Inflammatory macrophage (primary cell): ENCODE measurements around the gene SLC2A6.
A peak's percentile ranks its signal among the peaks of the same experiment; 100 is the strongest.

Experiments used
- DNase-seq, 2 donors: peaks; one replicate each; pipeline ENCODE4 v3.0.0-alpha.2; 2020 to 2022
- total RNA-seq, 18 experiments: gene quantifications; one replicate each; lab custom pipeline; 2026; ENCODE audit warnings: mixed read lengths in 6 of 18, inconsistent platforms in 2 of 18; lab: John Stamatoyannopoulos, UW

Gene SLC2A6, protein sequence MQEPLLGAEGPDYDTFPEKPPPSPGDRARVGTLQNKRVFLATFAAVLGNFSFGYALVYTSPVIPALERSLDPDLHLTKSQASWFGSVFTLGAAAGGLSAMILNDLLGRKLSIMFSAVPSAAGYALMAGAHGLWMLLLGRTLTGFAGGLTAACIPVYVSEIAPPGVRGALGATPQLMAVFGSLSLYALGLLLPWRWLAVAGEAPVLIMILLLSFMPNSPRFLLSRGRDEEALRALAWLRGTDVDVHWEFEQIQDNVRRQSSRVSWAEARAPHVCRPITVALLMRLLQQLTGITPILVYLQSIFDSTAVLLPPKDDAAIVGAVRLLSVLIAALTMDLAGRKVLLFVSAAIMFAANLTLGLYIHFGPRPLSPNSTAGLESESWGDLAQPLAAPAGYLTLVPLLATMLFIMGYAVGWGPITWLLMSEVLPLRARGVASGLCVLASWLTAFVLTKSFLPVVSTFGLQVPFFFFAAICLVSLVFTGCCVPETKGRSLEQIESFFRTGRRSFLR
- 16.7 to 623 (median 70.8) reads per million in 18 experiments for total RNA-seq

DNA sequence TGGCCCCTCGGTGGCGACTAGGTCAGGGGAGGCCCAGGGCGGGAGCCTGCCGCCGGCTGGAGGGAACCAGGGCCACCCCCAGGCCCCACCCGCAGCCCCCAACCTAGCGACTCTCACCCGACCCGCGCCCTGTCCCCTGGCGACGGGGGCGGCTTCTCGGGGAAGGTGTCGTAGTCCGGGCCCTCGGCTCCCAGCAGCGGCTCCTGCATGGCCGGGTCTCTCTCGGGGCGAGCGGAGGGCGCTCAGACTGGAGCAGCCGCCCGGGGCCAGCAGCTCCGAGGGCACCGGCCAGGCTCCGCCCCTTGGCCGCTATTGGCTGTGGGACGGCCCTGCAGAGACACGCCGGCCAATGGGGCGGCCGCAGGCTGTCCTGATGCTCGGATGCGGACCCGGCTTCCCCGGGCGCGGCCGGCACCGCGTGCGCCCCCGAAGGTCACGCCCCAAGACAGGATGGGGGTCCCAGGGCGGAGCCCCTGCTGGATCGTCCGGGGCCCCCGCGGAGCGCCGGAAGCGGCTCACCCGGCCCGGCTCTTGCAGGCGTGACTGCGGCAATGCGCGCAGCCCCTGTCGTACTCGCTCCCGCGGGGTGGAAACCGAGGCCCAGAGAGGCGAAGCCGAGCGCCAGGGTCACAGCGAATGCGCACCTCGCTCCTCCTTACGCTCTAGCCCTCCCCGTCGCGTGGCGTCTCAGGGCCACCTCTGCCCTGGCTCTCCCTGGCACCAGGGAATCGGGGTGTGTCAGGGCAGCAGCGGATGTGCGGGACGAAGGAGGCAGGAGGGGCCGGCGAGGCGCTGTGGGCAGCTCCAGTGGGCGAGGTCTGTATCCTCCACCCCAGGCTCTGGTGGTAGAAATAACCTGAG is at the start of gene SLC2A6:
Gene SLC2A6, minus strand, starts transcription at position 249 of the 861 bp plus-strand sequence. Its CDS starts 40 bp downstream, at position 209.
- DNase-seq = peak; percentile 71 to 85

DNA sequence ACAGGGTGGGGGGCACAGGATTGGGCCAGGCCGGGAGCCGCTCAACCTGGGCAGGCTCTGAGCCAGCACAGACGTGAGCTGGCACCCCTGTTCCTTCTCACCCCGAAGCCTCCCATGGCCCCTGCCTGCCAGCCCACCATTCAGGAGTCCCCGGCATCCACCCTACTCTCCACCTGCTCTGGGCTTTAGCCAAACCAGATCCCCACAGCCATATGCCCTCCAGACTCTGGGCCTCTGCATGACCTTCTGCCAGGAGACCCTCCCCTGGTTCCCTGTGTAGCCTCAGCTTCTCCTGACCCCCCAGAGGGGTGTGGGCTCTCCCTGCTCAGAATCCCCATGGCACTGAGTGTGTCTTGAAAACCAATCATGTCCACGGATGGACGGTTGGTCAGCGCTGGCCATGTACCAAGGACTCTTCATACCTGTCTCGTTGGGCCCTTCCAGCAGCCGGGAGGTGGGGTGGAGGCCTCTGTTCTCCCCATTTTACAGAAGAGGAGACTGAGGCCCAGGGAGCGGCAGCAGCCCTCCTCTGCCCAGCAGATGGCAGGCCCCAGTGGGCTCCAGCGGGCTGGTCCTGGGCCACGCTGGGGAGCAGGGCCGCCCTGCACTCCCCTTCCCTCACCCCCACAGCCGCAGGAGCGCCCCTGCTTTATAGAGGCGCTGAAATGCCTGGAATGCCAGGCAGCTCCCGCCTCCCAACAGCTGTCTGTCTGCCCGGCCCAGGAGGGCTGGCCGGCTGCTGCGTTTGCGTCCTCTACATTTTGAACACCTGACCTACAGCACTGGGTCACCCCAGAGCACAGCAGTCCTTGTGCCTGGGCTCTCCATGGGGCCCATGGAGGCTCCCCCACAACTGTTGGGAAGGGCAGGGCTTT is 49.3 kb upstream of the SLC2A6 start:
- DNase-seq = no peak

DNA sequence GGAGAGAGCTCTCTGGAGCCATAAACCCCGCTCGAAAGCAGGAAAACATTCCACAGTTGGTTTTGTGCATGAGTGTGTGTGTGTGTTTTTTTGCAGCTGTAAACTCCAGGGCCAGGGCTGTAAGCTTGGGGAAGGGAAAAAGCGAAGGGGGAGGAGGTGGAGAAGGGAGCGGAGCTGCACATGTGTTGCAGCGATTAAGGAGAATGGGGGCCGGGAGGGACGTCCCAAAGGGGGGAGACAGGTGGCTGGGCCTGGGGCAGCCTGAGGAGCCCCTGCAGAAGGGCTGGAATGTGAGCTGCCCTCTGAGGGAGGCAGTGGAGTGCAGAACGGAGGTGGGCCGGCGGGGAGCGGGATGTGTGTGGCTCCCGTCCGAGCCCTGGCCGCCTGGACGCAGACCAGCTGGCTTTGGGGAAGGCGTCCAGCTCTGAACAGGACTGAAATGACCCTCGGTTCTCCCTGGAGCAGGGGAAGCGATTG is 48.6 kb upstream of the SLC2A6 start:
- no peak for DNase-seq

DNA sequence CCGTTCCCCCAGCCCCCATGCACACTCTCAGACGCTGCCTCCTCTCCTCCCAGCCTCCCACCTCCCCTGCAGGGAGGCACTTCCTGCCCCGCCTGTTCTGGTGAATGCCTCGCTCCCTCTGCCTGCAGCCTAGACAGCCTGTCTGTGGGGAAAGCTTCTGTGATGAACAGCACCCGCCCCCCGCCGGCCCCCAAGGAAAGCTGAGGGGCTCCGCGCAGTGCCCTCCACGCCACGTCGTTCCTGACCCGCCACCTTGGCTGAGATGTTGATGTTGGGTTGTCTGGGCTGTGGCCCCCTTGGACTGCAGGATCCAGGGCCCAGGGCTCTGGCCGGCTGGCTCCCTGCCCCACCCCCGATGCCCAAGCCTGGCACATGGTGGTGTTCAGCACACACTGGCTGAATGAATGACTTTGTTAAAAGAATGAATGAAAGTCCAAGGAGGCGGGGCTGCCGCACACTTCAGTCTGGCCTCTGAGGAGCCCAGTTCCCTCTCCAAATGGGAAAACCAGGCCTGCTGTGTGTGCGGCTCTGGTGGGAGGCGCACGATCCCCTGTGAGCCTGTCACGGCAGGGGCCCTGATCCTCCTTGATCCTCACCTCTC is 47.9 kb upstream of the SLC2A6 start:
- DNase-seq = no peak

DNA sequence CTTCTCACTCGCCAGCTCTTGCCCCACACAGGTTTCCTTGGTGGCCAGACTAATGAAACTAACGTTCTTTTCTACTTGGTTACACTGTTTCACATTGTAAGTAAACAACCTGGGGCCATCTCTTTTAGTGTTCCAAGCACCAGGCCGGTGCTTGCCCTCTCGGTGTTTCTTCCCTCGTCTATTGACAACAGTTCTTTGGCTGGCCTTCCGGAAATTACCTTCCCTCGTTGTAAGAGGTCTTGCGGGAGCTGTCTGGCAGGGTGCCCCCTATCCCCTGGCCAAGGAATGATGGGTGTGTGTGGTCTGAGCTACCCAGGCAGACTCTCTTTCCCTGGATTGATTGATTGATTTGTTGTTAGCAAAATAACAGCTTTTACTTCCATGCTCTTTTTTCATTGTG is 46.8 kb upstream of the SLC2A6 start:
- DNase-seq = no peak

DNA sequence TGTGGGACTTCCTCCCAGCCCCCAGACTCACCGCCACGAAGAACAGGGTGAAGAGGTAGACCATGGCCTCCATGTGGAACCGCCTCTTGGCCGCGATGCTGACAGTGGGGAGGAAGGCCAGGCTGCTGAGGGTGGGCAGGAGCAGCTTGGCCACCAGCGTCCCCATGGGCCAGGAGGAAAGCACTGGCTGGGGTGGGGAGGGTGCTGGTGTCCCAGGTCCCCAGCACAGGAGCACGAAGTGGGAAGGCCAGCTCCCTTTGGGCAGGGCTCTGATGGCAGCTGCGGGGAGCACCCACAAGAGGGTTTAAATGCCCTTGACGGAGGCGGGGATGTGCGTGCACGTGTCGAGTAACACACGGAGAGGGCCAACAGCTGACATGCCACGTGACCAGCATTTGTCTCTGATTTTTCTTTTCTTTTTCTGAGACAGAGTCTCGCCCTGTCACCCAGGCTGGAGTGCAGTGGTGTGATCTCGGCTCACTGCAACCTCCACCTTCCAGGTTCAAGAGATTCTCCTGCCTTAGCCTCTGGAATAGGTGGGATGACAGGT is 45.9 kb upstream of the SLC2A6 start, which contains the start of gene MYMK:
Gene MYMK, minus strand, starts transcription at position 281 of the 550 bp plus-strand sequence. Its CDS starts 115 bp downstream, at position 166.
- no peak for DNase-seq

DNA sequence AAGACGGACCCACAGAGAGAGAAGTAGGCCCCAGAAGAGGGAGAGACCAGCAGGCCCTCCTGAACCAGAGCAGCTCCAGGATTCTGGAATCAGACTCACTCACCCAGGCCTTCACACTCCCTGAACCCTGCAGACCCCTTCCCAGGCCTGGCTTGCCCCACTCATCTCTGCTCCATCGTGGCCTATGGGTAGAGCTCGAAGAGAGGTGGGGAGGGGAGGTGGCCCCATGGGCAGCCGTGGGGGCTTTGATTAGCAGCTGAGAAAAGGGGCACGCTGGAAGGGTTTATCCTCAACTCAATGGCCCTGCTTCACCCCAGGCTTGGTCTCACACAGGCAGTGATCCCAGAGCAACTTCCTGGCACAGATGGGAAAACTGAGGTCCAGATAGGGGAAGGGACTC is 45.2 kb upstream of the SLC2A6 start:
- DNase-seq = no peak

DNA sequence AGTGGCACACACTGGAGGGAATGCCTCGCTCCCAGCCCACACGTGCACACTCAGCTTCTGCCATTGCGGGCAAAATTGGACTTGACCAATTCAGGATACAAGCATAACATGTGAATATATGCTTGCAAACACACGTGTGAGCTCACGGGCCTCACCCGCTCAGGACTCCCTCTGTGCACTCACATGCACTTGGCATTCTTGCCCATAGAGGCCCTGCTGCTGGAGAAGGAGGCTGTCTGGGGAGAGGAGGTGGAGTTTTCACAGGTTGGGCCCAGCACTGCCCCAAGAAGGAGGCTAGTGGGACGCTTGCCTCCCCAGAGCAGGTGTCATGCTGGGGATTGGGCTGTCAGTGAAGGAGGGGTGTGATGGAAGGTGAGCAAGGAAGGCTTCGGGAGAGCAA is 44.2 kb upstream of the SLC2A6 start:
- DNase-seq = no peak

DNA sequence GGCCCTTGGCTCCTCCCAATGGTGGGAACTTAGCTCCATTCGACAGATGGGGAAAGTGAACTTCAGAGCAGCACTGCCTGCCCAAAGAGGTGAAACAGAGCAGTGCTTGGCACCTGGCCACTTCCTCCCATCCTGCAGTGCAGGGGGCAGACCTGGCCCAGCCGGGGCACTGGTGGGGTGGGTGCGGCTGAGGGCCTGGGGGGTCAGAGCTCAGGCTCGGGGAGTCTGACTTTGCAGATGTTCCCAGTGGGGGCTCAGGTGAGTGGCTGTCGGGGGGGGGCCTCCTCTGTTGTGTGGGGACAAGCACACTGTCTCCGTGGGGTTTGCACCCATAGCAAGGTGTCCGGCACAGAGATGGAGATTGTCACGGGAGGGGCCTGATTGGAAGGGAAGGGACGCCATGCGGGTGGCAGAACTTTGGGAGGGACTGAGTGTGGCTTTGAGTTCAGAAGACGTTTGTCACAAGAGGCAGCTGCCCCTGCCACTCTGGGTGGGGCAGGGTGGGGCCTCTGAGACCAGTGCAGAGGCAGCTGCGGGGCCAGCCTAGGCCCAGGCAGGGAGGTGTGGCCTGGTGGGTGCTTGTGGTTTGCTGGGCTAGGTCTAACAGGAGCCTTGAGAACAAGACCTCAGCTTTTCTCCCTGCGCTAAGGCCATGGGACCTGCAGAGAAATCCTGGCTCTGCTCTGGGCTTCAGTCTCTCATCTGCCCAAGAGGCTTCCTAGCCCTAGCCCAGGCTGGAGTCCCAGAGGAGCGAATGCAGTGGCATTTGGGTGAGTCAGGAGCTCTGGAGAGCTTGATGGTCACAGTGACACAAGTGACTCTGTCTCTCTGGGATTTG is 43.4 kb upstream of the SLC2A6 start:
- DNase-seq = no peak

DNA sequence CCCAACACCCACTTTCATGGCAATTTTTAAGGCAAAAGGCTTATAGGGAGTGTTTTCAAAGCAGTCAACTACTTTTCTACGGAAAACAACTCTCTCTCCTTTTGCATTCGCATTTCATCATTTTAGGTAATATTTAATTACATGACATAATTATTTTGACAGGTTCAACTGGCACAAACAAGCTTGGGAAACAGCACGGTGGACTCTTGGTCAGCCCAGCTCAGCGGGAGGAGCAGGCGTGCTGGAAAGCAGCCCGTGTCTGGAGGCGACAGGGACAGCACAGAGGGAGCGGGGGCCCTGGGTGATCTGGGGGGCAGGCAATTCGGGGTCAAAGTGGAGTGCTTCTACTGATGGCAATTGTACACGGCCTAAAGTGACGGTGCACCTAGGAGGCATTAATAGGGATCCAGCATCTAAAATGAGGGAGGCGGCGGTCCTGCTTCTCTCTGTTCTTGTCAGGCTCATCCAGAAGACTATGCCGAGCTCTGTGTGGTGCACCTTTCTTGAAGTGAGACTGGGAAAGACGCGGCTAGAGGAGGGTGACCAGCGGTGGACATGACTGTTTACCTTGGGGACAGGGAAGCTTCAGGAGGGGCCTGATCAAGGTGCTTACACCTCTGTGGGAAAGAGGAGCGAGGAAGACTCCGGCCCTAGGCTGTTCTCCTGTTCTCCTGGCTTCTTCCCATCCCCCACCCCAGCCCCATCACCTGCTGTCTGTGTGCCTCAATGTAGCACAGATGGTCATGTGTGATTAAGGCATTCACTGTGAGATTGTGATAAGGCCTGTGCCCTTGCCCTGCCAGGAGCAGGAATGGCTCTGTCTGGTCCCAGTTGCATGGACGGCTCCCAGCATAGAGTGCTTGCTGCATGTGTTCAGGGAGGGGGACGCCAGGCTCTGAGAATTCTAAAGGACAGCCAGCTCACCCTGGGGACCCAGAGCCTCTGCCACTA is 42.5 kb upstream of the SLC2A6 start:
- DNase-seq = no peak

DNA sequence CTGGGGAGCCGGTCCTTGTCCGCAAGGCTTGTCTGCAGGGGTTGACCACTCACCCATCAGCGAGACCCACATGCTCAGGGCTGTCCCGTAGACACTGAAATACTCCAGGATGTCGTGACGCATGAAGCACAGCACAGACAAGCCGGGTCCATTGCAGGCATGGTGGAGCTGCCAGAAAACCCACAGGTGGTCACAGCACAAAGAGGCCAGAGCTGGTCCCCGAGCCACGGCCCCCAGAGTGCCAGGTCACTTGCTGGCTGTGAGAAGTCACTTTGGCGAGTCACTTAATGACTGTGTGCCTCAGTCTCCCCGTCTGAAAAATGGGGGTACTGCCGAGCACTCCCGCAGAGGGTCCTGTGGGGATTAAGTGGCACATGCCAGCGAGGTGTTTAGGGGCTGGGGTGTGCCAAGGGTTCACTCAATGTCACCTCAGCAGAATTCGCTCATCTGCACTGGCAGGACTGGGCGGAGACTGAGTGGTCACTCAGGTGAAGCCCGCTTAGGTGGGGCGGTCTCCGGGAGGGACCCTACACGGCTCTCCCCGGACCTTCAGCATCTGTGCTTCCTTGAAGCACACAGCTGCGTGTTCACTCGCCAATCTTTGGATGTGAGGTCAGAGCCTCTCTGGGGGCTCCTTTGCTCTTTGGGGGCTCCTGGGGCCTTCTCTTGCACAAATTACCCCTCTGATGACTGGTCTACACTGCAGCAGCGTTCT is 41.4 kb upstream of the SLC2A6 start:
- no peak for DNase-seq

DNA sequence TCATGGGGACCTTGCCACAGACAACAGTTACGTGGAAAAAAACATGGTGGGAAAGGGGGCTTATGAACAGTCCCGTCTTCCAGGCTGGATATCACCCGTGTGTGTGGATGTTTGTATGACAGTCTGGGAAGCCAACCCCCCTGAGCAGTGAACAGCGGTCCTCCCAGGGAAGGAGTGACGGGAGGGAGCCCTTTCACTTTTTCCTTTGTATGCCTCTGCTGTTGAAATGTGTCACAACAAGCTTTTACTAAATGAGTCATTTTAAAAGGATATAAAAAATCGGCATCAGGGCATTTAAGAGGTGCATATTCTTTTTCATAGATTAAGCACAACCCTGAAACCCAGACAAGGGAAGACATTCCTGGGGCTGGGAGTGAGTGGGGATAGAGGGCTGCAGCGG is 40.8 kb upstream of the SLC2A6 start:
- DNase-seq = no peak

DNA sequence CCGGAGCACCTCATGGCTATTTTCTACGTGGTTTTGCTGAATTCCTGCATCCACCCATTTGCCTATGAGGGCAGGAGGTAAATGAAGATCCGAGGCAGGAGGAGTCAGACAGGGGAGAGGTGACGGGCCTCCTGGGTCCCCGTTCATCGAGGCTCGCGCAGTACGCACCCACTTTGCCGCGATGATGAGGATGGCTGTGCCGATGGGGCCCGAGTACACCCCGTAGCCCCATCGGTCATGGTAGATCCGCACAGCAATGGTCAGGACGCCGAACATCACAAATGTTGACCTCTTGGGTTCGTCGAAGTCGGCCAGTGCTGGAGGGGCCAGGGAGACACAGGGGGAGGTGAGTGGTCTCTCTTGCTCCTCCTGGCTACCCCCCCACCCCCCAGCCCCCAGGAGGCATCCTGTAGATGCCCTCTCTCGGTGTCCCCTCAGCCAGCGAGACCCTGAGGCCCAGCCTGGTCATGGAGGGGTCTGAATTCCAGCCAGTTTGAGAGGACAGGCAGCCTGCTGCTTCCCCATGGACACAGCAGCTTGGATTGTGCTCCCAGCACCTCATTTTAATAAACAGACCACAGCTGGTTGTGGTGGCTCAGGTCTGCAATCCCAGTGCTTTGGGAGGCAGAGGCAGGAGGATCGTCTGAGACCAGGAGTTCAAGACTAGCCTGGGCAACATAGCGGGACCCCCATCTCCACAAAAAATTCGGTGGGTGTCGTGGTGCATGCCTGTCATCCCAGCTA is 40.0 kb upstream of the SLC2A6 start:
- no peak for DNase-seq

DNA sequence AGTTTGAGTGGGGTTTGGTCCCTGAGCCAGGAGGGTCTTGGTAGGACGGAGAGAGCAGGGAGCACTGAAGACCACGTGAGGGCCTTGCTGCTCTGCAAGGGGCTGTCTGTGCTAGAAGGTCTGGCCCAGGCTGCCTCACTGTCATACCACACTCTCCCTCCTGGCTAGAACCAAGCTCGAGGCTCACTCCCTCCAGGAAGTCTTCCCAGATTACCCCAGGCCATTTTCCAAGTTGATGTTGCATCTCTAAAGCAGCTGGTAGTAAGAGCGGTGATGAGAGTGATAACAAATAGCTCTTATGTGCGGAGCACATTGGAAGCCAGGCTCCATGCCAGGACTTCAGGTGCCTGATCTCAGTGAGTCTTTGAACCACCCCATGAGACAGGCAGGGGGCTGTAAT is 39.3 kb upstream of the SLC2A6 start:
- no peak for DNase-seq

DNA sequence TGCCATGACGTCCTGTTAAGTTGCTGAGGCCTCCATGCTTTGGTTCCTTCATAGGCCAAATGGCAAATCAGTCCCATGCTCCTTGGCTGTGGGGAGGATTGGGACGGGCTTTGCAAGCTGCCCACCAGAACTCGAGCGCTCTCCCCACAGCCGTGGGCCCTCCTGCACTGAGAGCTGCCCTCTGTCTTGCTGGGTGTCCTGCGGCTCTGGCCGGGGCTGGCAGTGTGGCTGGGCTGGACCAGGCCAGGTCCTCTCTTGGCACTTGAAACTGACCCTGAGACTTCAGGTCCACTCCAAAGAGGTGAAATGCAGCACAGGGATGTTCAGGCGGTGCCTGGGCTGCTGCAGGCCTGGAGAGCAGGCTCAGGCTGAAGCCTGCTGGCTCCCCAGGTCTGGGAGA is 38.8 kb upstream of the SLC2A6 start:
- no peak for DNase-seq

DNA sequence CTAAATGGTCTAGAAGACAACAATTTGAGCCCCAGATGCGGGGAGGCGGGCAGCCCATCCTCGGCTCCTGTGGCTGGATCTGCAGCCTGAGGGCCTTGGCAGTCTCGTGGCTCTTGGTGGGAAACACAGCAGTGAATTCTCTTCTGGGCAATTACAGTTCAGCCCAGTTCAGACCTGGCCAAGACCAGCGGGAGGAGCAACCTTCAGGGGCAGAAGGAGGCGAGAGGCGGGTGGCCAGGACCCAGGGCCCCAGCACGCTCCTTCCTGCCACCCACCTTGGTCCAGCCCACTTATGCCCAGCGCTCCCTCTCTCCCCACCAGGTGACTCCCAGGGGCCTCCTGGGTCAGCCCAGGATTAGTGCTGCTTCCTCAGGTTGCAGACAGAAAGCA is 38.1 kb upstream of the SLC2A6 start:
- no peak for DNase-seq

DNA sequence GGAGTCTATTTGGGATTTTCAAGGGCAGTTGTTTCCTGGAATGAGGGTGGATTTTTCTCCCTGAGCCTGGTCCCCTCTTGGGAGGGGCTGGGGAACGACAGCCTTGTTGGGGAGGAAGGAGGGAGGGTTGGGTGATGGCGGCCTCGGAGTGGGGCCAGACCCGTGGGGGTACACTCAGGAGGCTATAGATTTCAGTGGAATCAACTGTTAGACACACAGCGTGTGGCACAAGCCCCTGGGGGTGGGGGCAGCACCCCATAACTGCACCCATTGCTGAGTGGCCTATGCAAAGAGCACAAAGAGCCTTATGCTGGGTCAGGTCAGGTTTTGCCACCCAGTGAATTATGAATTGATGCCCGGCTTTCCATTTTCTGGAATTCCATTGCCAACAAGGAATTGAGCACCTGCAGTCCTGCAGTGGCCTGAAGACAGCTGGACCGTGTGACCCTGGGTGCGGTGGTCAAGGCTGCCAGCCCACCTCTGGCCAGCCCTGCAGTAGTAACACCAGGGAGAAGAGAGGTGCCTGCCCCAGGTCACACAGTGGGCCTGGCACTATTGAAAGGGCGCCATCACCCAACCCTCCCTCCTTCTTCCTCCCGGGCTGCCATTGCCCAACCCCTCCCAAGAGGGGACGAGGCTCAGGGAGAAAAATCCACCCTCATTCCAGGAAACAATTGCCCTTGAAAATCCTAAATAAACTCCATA is 37.5 kb upstream of the SLC2A6 start:
- no peak for DNase-seq
